OCI-LY7 (cell line): ENCODE measurements around the gene SCML2.

Source experiments
- CTCF ChIP-seq: fragments of 200-600 bp; sonication (generic); conservative IDR thresholded peaks from 2 replicates; pipeline ENCODE4 v1.5.1; 2014; ENCODE audit warnings: mild to moderate bottlenecking, antibody characterized with exemption, low read length, moderate library complexity, mixed read lengths
- EZH2phosphoT487 ChIP-seq: fragments of 200-600 bp; sonication (generic); IDR thresholded peaks from 2 replicates; pipeline ENCODE4 v1.6.1; 2018; ENCODE audit warnings: low read depth, borderline replicate concordance, mild to moderate bottlenecking, mixed run types, antibody characterized with exemption, low read length, moderate library complexity, mixed read lengths

- TF ChIP-seq CTCF (no peak), EZH2phosphoT487 (no peak)
These were observed 83.2 kb downstream of the SCML2 start for GRCh38 chrX:18271309-18271708.
